GM21825 (cell line): ENCODE results near the gene TRIM37.
"Not testable (repeated sequence)": the region's sequence is repeated elsewhere in the genome, so short reads cannot be mapped to it uniquely, and the experiment has no call there.

Experiments
- ATAC-seq: cut with Tn5 transposase; IDR thresholded peaks from one replicate; pipeline ENCODE4 v1.9.1; 2021; ENCODE audit warnings: mild to moderate bottlenecking, moderate library complexity; ENCODE audit not compliant: unreplicated experiment

TRIM37 gene

DNA sequence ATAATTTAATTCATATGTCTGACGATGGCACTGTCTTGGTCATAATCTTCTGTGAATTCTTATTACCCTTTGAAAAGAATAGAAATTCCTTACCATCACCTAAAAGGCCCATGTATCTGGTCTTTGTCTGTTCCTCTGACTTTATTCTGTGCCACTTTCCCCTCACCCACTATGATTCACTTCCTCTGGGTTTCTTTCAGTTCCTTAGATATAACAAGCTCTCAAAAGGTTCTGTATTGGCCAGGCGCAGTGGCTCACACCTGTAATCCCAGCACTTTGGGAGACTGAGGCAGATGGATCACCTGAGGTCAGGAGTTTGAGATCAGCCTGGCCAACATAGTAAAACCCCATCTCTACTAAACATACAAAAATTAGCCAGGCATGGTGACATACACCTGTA, 152.3 kb downstream of the TRIM37 start:
- ATAC-seq: not testable (repeated sequence)

GRCh38 chr17:58947824-58948223, 158.9 kb downstream of the TRIM37 start:
- no peak for ATAC-seq

- no peak for ATAC-seq
Measured at GRCh38 chr17:58947411-58947810, 159.3 kb downstream of the TRIM37 start.

GRCh38 chr17:58944166-58944565, 162.5 kb downstream of the TRIM37 start:
- no peak for ATAC-seq

DNA sequence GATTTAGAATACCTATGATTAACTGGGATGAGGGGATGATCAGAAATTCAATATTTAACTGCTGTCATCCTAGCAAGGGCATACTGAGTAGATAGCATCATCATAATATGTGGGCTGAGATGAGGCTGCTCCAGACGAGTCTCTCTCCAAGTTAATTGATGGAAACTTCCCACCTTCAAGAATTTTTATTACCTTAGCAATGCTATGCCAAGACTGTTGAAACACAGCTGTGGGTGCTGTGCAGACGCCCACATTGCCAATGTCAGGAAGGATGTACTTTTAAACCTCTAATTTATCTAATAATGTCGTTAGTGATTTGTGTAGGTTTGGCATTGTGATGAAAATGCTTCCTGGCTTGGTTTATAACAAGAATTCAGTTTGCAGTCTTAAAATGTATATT, 170.4 kb downstream of the TRIM37 start:
- no peak for ATAC-seq

- no peak for ATAC-seq
Measured at GRCh38 chr17:58932956-58933355, 173.7 kb downstream of the TRIM37 start.
